GM21360 (cell line): ENCODE results near the gene MYO6.
"Not testable (repeated sequence)": the region's sequence is repeated elsewhere in the genome, so short reads cannot be mapped to it uniquely, and the experiment has no call there.

Source experiments
- ATAC-seq: cut with Tn5 transposase; IDR thresholded peaks from one replicate; pipeline ENCODE4 v1.9.1; 2021; ENCODE audit warnings: mild to moderate bottlenecking, moderate library complexity; ENCODE audit not compliant: unreplicated experiment

MYO6 gene

GRCh38 chr6:75748743-75749538, at the start of gene MYO6:
Gene MYO6 (plus strand): TSS chr6:75749239. CDS start chr6:75817548, 68,309 bp downstream.
- ATAC-seq = peak; percentile 85

GRCh38 chr6:75708334-75708733, 40.7 kb upstream of the MYO6 start:
- not testable (repeated sequence) for ATAC-seq

GRCh38 chr6:75711173-75711572, 37.9 kb upstream of the MYO6 start:
- no peak for ATAC-seq

GRCh38 chr6:75719133-75719532, 29.9 kb upstream of the MYO6 start:
- no peak for ATAC-seq

GRCh38 chr6:75723382-75723781, 25.7 kb upstream of the MYO6 start:
- ATAC-seq = no peak

GRCh38 chr6:75727206-75727605, 21.8 kb upstream of the MYO6 start:
- ATAC-seq = no peak

- ATAC-seq = not testable (repeated sequence)
Observed at GRCh38 chr6:75731029-75731428, 18.0 kb upstream of the MYO6 start.

GRCh38 chr6:75735491-75736186, 13.4 kb upstream of the MYO6 start:
- peak; percentile 58 for ATAC-seq

GRCh38 chr6:75743971-75744370, 5.1 kb upstream of the MYO6 start:
- ATAC-seq = no peak

- ATAC-seq = no peak
Observed at GRCh38 chr6:75745404-75745803, 3.6 kb upstream of the MYO6 start.

- ATAC-seq = no peak
Observed at GRCh38 chr6:75746221-75746620, 2.8 kb upstream of the MYO6 start.

GRCh38 chr6:75747152-75747992, 1.7 kb upstream of the MYO6 start:
- no peak for ATAC-seq

GRCh38 chr6:75748003-75748742, 866 bp upstream of the MYO6 start:
- no peak for ATAC-seq

- no peak for ATAC-seq
Observed at GRCh38 chr6:75751443-75751842, 2.4 kb downstream of the MYO6 start.

GRCh38 chr6:75752365-75752764, 3.3 kb downstream of the MYO6 start:
- ATAC-seq = no peak

- ATAC-seq = no peak
Observed at GRCh38 chr6:75755704-75756103, 6.7 kb downstream of the MYO6 start.

GRCh38 chr6:75757295-75757694, 8.3 kb downstream of the MYO6 start:
- ATAC-seq = no peak

GRCh38 chr6:75758061-75758460, 9.0 kb downstream of the MYO6 start:
- no peak for ATAC-seq

- no peak for ATAC-seq
Observed at GRCh38 chr6:75759207-75759606, 10.2 kb downstream of the MYO6 start.

GRCh38 chr6:75760320-75760719, 11.3 kb downstream of the MYO6 start:
- no peak for ATAC-seq

- ATAC-seq = no peak
Observed at GRCh38 chr6:75761489-75761888, 12.4 kb downstream of the MYO6 start.
